Naive thymus-derived CD4-positive, alpha-beta T cell (primary cell): ENCODE results near the gene GID4. TPM values are rescaled to one million over a fixed set of nuclear protein-coding genes. Genes with fewer than 3 reads are reported as not detected.

Source experiments
- ATAC-seq: fragments of 150-1000 bp; cut with Tn5 transposase; 2 replicates; pipeline ENCODE4 v1.10.0; 2021; ENCODE audit warnings: mild to moderate bottlenecking, moderate library complexity
- CTCF ChIA-PET: fragments of 350-600 bp; sonication (Branson Sonifier 250); formaldehyde crosslinking; loops from one replicate; lab custom pipeline; 2021; ENCODE audit warnings: antibody characterized with exemption; lab: Charles Lee
- POLR2A ChIA-PET: fragments of 350-600 bp; sonication (Branson Sonifier 250); formaldehyde crosslinking; loops from one replicate; lab custom pipeline; 2021; ENCODE audit warnings: antibody characterized with exemption, inconsistent platforms; lab: Charles Lee
- DNase-seq, 9 donors: peaks; one replicate each; pipeline versions ENCODE4 v3.0.0 to v3.0.0-alpha.2; 2020 to 2022; ENCODE audit warnings: mixed read lengths in 1 of 9
- H3K27ac ChIP-seq: one replicate; pipeline ENCODE4 v1.7.0; 2013; ENCODE audit warnings: mild to moderate bottlenecking, low read depth, low read length, moderate library complexity
- H3K27me3 ChIP-seq, 2 donors: one replicate each; pipeline ENCODE4 v1.7.0; 2013; ENCODE audit warnings: low read length in 2 of 2, mild to moderate bottlenecking in 2 of 2, moderate library complexity in 2 of 2; ENCODE audit not compliant: control insufficient read depth in 2 of 2, insufficient read depth in 2 of 2
- H3K36me3 ChIP-seq, 3 experiments: 1 replicate in 2 of 3; 2 replicates in 1 of 3; pipeline ENCODE4 v1.7.0; 2013; ENCODE audit warnings: low read length in 3 of 3, mild to moderate bottlenecking in 3 of 3, moderate library complexity in 1 of 3; ENCODE audit not compliant: insufficient read depth in 3 of 3, control insufficient read depth in 2 of 3
- H3K4me1 ChIP-seq, 2 donors: one replicate each; pipeline ENCODE4 v1.7.0; 2013; ENCODE audit warnings: low read length in 2 of 2, mild to moderate bottlenecking in 2 of 2, moderate library complexity in 1 of 2; ENCODE audit not compliant: control insufficient read depth in 2 of 2, insufficient read depth in 2 of 2
- H3K4me3 ChIP-seq: 2 replicates; pipeline ENCODE4 v1.7.0; 2013; ENCODE audit warnings: mild to moderate bottlenecking, low read length
- H3K9me3 ChIP-seq, 3 experiments: 1 replicate in 2 of 3; 2 replicates in 1 of 3; pipeline ENCODE4 v1.7.0; 2013; ENCODE audit warnings: low read length in 3 of 3; ENCODE audit not compliant: control insufficient read depth in 2 of 3
- H3K27ac Mint-ChIP-seq, 9 donors: one replicate each; pipeline ENCODE4 v1.8.0; 2020 to 2022; ENCODE audit warnings: mixed read lengths in 9 of 9, mild to moderate bottlenecking in 8 of 9, moderate library complexity in 5 of 9, inconsistent platforms in 2 of 9
- H3K27me3 Mint-ChIP-seq, 5 donors: one replicate each; pipeline ENCODE4 v1.8.0; 2021 to 2022; ENCODE audit warnings: mixed read lengths in 5 of 5, mild to moderate bottlenecking in 1 of 5
- H3K36me3 Mint-ChIP-seq, 5 donors: one replicate each; pipeline ENCODE4 v1.8.0; 2020 to 2022; ENCODE audit warnings: mixed read lengths in 5 of 5, mild to moderate bottlenecking in 3 of 5, inconsistent platforms in 1 of 5
- H3K4me1 Mint-ChIP-seq, 7 donors: one replicate each; pipeline ENCODE4 v1.8.0; 2020 to 2022; ENCODE audit warnings: mixed read lengths in 7 of 7, mild to moderate bottlenecking in 3 of 7, inconsistent platforms in 1 of 7
- H3K4me3 Mint-ChIP-seq, 10 donors: one replicate each; pipeline ENCODE4 v1.8.0; 2020 to 2022; ENCODE audit warnings: mild to moderate bottlenecking in 10 of 10, mixed read lengths in 10 of 10, moderate library complexity in 6 of 10, inconsistent platforms in 2 of 10
- H3K9me3 Mint-ChIP-seq, 11 donors: one replicate each; pipeline ENCODE4 v1.8.0; 2020 to 2022; ENCODE audit warnings: mixed read lengths in 11 of 11, mild to moderate bottlenecking in 4 of 11, inconsistent platforms in 1 of 11, moderate library complexity in 1 of 11
- intact Hi-C, 2 donors: fragments of 100-400 bp; cut with micrococcal nuclease; formaldehyde crosslinking; loops; one replicate each; pipeline ENCODE4 v1.15.1; 2023
- polyA plus RNA-seq, 2 donors: library from polyadenylated mRNA; unstranded; fragments of 300-500 nt; fragmentation: Illumina TruSeq; gene quantifications; one replicate each; pipeline ENCODE4 v1.2.3, GENCODE V29; 2021
- total RNA-seq, 6 experiments: library from RNA in 5 of 6; stranded (reverse) in 5 of 6; gene quantifications; 1 replicate in 5 of 6; 2 replicates in 1 of 6; pipeline ENCODE4 v1.2.3 and lab custom pipeline; 2021 to 2026

The GID4 gene
- total RNA-seq (10 to 100 TPM in 2 of 5 experiments, 1 to 10 TPM in 3; 6.0 to 11.4 (median 10.0) TPM), polyA plus RNA-seq (1 to 10 TPM; 5.9 to 7.0 TPM), total RNA-seq (lab: John Stamatoyannopoulos, UW) (10.8 reads per million, percentile 37 among the genes with 10 or more reads in this experiment)

- no peaks in the 10 kb centered on the region for H3K9me3 ChIP-seq
- H3K27me3 ChIP-seq = no peaks in the 10 kb centered on the region
- ATAC-seq (peak; percentile 96), DNase-seq (peak; percentile 99 to 100 (median 100))
- intact Hi-C loops = loop anchor here (1.0 to 5.0 kb wide), 18 partner anchors 48 to 1338 kb away; partner anchors contain the start of genes ALKBH5 (in 2 of the 2), DRC3 (in 2 of the 2), DRG2 (in 2 of the 2) and PEMT (in 2 of the 2)
- Mint-ChIP-seq H3K4me3 (peak within 1 kb of the TSS; percentile 88 to 100 (median 98)), H3K4me1 (peaks cover 42 to 70% (median 53%) of the 10 kb centered on the region in 7 donors), H3K9me3 (peaks cover 0 to 2% (median 0%) of the 10 kb centered on the region in 11 donors), H3K27ac (peak within 1 kb of the TSS; percentile 87 to 99 (median 97)), H3K36me3 (peaks cover 0 to 6% (median 4%) of the 10 kb centered on the region in 5 donors), H3K27me3 (no peaks in the 10 kb centered on the region)
- H3K36me3 ChIP-seq = no peaks in the 10 kb centered on the region
- CTCF ChIA-PET = interaction anchor here (1.7 kb wide), 1 partner anchor 148 kb away, joined by 10 read pairs; no protein-coding TSS in a partner anchor
- POLR2A ChIA-PET = interaction anchor here (0.5 to 1.0 kb wide), 3 partner anchors 203 to 315 kb away, joined by 3 read pairs; no protein-coding TSS in a partner anchor
- H3K27ac ChIP-seq = peak within 1 kb of the TSS; percentile 88
- H3K4me3 ChIP-seq = peak within 1 kb of the TSS; percentile 79
- peaks cover 23 to 30% of the 10 kb centered on the region in 2 donors for H3K4me1 ChIP-seq
Measured at GRCh38 chr17:18038861-18039534, at the start of gene GID4, which contains the start of gene ATPAF2. GID4 (plus strand) TSS chr17:18039408; CDS start chr17:18039465, 57 bp downstream. ATPAF2 (minus strand) TSS chr17:18039168; CDS start chr17:18039013, 155 bp downstream.

GRCh38 chr17:17989618-17990017, 49.6 kb upstream of the GID4 start:
- ChIA-PET POLR2A (no interaction called here), CTCF (no interaction called here)
- H3K4me3 ChIP-seq = no peak overlapping the region
- DNase-seq (no peak), ATAC-seq (no peak)
- Mint-ChIP-seq H3K36me3 (no peaks in the 10 kb centered on the region), H3K27me3 (no peaks in the 10 kb centered on the region), H3K4me3 (no peak overlapping the region), H3K4me1 (peaks cover 0 to 4% (median 0%) of the 10 kb centered on the region in 7 donors), H3K27ac (no peak overlapping the region), H3K9me3 (no peaks in the 10 kb centered on the region)
- no peak overlapping the region for H3K27ac ChIP-seq
- intact Hi-C loops = no loop called here
- no peaks in the 10 kb centered on the region for H3K4me1 ChIP-seq
- no peaks in the 10 kb centered on the region for H3K36me3 ChIP-seq
- no peaks in the 10 kb centered on the region for H3K27me3 ChIP-seq
- no peaks in the 10 kb centered on the region for H3K9me3 ChIP-seq

- no peak overlapping the region for H3K27ac Mint-ChIP-seq
- H3K9me3 ChIP-seq = no peaks in the 10 kb centered on the region
- CTCF ChIA-PET = no interaction called here
- no peaks in the 10 kb centered on the region for H3K27me3 Mint-ChIP-seq
- no peak overlapping the region for H3K4me3 ChIP-seq
- H3K4me1 ChIP-seq = no peaks in the 10 kb centered on the region
- no peaks in the 10 kb centered on the region for H3K36me3 ChIP-seq
- H3K27me3 ChIP-seq = no peaks in the 10 kb centered on the region
- no peak overlapping the region for H3K4me3 Mint-ChIP-seq
- no peaks in the 10 kb centered on the region for H3K9me3 Mint-ChIP-seq
- H3K36me3 Mint-ChIP-seq = no peaks in the 10 kb centered on the region
- no peak overlapping the region for H3K27ac ChIP-seq
- ATAC-seq (no peak), DNase-seq (no peak)
- POLR2A ChIA-PET = no interaction called here
- intact Hi-C loops = no loop called here
- peaks cover 0 to 4% (median 0%) of the 10 kb centered on the region in 7 donors for H3K4me1 Mint-ChIP-seq
Measured at GRCh38 chr17:17990282-17990681, 48.9 kb upstream of the GID4 start.

GRCh38 chr17:17993366-17993765, 45.8 kb upstream of the GID4 start:
- Mint-ChIP-seq H3K27me3 (no peaks in the 10 kb centered on the region), H3K27ac (no peak overlapping the region), H3K9me3 (no peaks in the 10 kb centered on the region), H3K4me1 (peaks cover 0 to 4% (median 0%) of the 10 kb centered on the region in 7 donors), H3K36me3 (no peaks in the 10 kb centered on the region), H3K4me3 (no peak overlapping the region)
- no peaks in the 10 kb centered on the region for H3K27me3 ChIP-seq
- H3K4me3 ChIP-seq = no peak overlapping the region
- ATAC-seq = no peak
- H3K4me1 ChIP-seq = no peaks in the 10 kb centered on the region
- no peaks in the 10 kb centered on the region for H3K36me3 ChIP-seq
- DNase-seq = no peak
- ChIA-PET CTCF (no interaction called here), POLR2A (no interaction called here)
- no peak overlapping the region for H3K27ac ChIP-seq
- intact Hi-C loops = no loop called here
- no peaks in the 10 kb centered on the region for H3K9me3 ChIP-seq

- Mint-ChIP-seq H3K36me3 (no peaks in the 10 kb centered on the region), H3K27me3 (no peaks in the 10 kb centered on the region), H3K9me3 (no peaks in the 10 kb centered on the region), H3K27ac (no peak overlapping the region), H3K4me1 (peaks cover 0 to 2% (median 0%) of the 10 kb centered on the region in 7 donors), H3K4me3 (no peak overlapping the region)
- no peak for DNase-seq
- Histone ChIP-seq H3K4me3 (no peak overlapping the region), H3K27ac (no peak overlapping the region), H3K27me3 (no peaks in the 10 kb centered on the region), H3K9me3 (no peaks in the 10 kb centered on the region), H3K36me3 (no peaks in the 10 kb centered on the region), H3K4me1 (no peaks in the 10 kb centered on the region)
- intact Hi-C loops = no loop called here
- CTCF ChIA-PET = no interaction called here
- ATAC-seq = no peak
- POLR2A ChIA-PET = no interaction called here
Measured at GRCh38 chr17:17993852-17994251, 45.4 kb upstream of the GID4 start.

- no peaks in the 10 kb centered on the region for H3K27me3 Mint-ChIP-seq
- intact Hi-C loops = no loop called here
- peak overlapping the region in 3 of 9 donors; percentile 34 to 44 (median 36) for H3K27ac Mint-ChIP-seq
- Histone ChIP-seq H3K36me3 (no peaks in the 10 kb centered on the region), H3K27ac (no peak overlapping the region), H3K4me1 (no peaks in the 10 kb centered on the region), H3K9me3 (no peaks in the 10 kb centered on the region), H3K27me3 (no peaks in the 10 kb centered on the region), H3K4me3 (no peak overlapping the region)
- CTCF ChIA-PET = interaction anchor here (0.7 kb wide), 1 partner anchor 16 kb away, joined by 3 read pairs; no protein-coding TSS in a partner anchor
- H3K36me3 Mint-ChIP-seq = no peaks in the 10 kb centered on the region
- POLR2A ChIA-PET = no interaction called here
- H3K4me1 Mint-ChIP-seq = no peaks in the 10 kb centered on the region
- DNase-seq = peak in 4 of 9 donors; percentile 15 to 19 (median 16)
- ATAC-seq = peak; percentile 56
- H3K9me3 Mint-ChIP-seq = no peaks in the 10 kb centered on the region
- H3K4me3 Mint-ChIP-seq = no peak overlapping the region
Measured at GRCh38 chr17:17994271-17995069, 44.7 kb upstream of the GID4 start.
